Spleen (tissue), 13 donors: ENCODE measurements around the gene PROK1. TPM values are rescaled to one million over a fixed set of nuclear protein-coding genes. Genes with fewer than 3 reads are reported as not detected.
"Not testable (repeated sequence)": the region's sequence is repeated elsewhere in the genome, so short reads cannot be mapped to it uniquely, and the experiment has no call there.

Experiments used
- DNase-seq: peaks from one replicate; pipeline ENCODE4 v3.0.0-alpha.2; 2020
- H3K27ac ChIP-seq, 8 donors: fragments of 200-600 bp; sonication (generic) in 7 of 8; 1 replicate in 4 of 8; 2 replicates in 4 of 8; pipeline versions ENCODE4 v1.5.0 to v1.8.0; 2016 to 2021; ENCODE audit warnings: inconsistent platforms in 4 of 8, mild to moderate bottlenecking in 4 of 8, moderate library complexity in 1 of 8
- H3K27me3 ChIP-seq, 7 donors: fragments of 200-600 bp; sonication (generic) in 6 of 7; replicated peaks in 1 of 7; 1 replicate in 4 of 7; 2 replicates in 3 of 7; pipeline versions ENCODE4 v1.5.0 to v1.8.0; 2016 to 2021; ENCODE audit warnings: inconsistent platforms in 3 of 7, mild to moderate bottlenecking in 1 of 7
- H3K36me3 ChIP-seq, 6 donors: fragments of 200-600 bp; sonication (generic) in 5 of 6; 1 replicate in 4 of 6; 2 replicates in 2 of 6; pipeline versions ENCODE4 v1.5.0 to v1.8.0; 2016 to 2021; ENCODE audit warnings: inconsistent platforms in 2 of 6
- H3K4me1 ChIP-seq, 6 donors: fragments of 200-600 bp; sonication (generic) in 5 of 6; 1 replicate in 3 of 6; 2 replicates in 3 of 6; pipeline versions ENCODE4 v1.5.0 to v1.8.0; 2016 to 2021; ENCODE audit warnings: inconsistent platforms in 3 of 6
- H3K4me3 ChIP-seq, 8 donors: fragments of 200-600 bp; sonication (generic) in 7 of 8; 1 replicate in 4 of 8; 2 replicates in 4 of 8; pipeline versions ENCODE4 v1.5.0 to v1.8.0; 2016 to 2021; ENCODE audit warnings: inconsistent platforms in 4 of 8, mild to moderate bottlenecking in 4 of 8, moderate library complexity in 2 of 8
- H3K9me3 ChIP-seq, 8 donors: fragments of 200-600 bp; sonication (generic) in 7 of 8; 1 replicate in 4 of 8; 2 replicates in 4 of 8; pipeline versions ENCODE4 v1.5.0 to v1.8.0; 2016 to 2021; ENCODE audit warnings: inconsistent platforms in 4 of 8
- CTCF ChIP-seq, 11 experiments: fragments of 200-600 bp in 7 of 11; fragments of 450-650 bp in 4 of 11; sonication (generic) in 4 of 11; IDR thresholded peaks in 8 of 11; conservative IDR thresholded peaks in 3 of 11; 1 replicate in 7 of 11; 2 replicates in 4 of 11; pipeline versions ENCODE4 v1.4.0 to v1.8.0; 2016 to 2021; ENCODE audit warnings: antibody characterized with exemption in 11 of 11, inconsistent platforms in 4 of 11, mild to moderate bottlenecking in 1 of 11
- POLR2A ChIP-seq, 3 donors: fragments of 450-650 bp; IDR thresholded peaks; one replicate each; pipeline ENCODE4 v1.5.1; 2017; ENCODE audit warnings: antibody characterized with exemption in 3 of 3, mild to moderate bottlenecking in 1 of 3
- POLR2AphosphoS5 ChIP-seq, 3 donors: sonication (generic); formaldehyde crosslinking; IDR thresholded peaks; one replicate each; pipeline ENCODE4 v1.5.1; 2017; ENCODE audit warnings: antibody characterized with exemption in 3 of 3
- WGBS, 5 donors: extraction: QIAGEN DNeasy Blood & Tissue Kit in 3 of 5; methylation state at CpG; one replicate each; pipeline versions ENCODE4 v1.1.5 to v1.1.7; 2013 to 2018; 5-methylcytosine and 5-hydroxymethylcytosine counted together
- intact Hi-C: fragments of 100-400 bp; cut with DNase I; formaldehyde crosslinking; loops from one replicate; pipeline ENCODE4 v1.15.0; 2023; ENCODE audit warnings: low total_unique reads
- long read RNA-seq, 2 donors: transcript quantifications; one replicate each; lab custom pipeline, GENCODE V29; 2026
- polyA plus RNA-seq, 3 donors: library from polyadenylated mRNA; stranded (reverse); fragments of 200-250 nt; gene quantifications; one replicate each; pipeline ENCODE4 v1.2.1, GENCODE V29; 2013
- total RNA-seq, 7 donors: library from RNA; depleted of rRNA in 3 of 7; stranded (reverse); fragments of >200 nt in 3 of 7; fragmentation: NEBNext Ultra II Directional in 4 of 7; extraction: Animal tissue kit (Norgen Biotek cat#: 25700) in 4 of 7; gene quantifications; one replicate each; pipeline versions ENCODE4 v1.1.0 to v1.2.1, GENCODE V29; 2016 to 2021
- donor health status: healthy with polysubstance abuse.
- donor health status: DM: no; HTN: no; CAD: no; lungs with moderate emphysema.
- donor health status: DM: no; HTN: no; CAD: no.
- donor health status: Bipolar disorder and iron deficiency.
- donor health status: healthy.
- donor health status: DM: no; HTN: no; CAD: no.
- donor health status: DM: yes; HTN: yes; CAD: no.

Gene PROK1, protein sequence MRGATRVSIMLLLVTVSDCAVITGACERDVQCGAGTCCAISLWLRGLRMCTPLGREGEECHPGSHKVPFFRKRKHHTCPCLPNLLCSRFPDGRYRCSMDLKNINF
- total RNA-seq: 1 to 10 TPM in 1 of 7 donors, under 1 TPM in 4, not detected in 2; 0.20 to 1.1 (median 0.51) TPM
- 1 to 10 TPM in 1 of 3 donors, under 1 TPM in 1, not detected in 1; 0.07 to 2.5 TPM for polyA plus RNA-seq
- long read RNA-seq, donor 1: 0 reads
- long read RNA-seq, donor 2: 0 reads

DNA sequence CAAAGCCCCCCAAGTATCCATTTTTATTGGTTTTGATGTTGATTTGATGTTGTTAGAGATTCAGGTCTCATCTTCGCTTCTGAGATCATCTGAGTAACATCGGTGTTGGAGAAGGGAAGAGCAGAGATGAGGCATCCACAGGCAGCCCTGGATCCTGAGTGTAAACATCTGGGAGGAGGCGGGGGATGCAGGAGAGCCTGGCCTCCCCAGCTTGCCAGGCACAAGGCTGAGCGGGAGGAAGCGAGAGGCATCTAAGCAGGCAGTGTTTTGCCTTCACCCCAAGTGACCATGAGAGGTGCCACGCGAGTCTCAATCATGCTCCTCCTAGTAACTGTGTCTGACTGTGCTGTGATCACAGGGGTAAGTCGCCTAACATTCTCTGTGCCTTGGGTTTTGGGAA is at the start of gene PROK1:
PROK1 (plus strand) TSS at position 221 of the 400 bp plus-strand sequence; CDS start at position 289, 68 bp downstream.
- Histone ChIP-seq H3K27me3 (no peaks in the 10 kb centered on the region), H3K9me3 (no peaks in the 10 kb centered on the region), H3K4me1 (no peaks in the 10 kb centered on the region), H3K36me3 (no peaks in the 10 kb centered on the region), H3K4me3 (no peak within 1 kb of the TSS), H3K27ac (no peak within 1 kb of the TSS)
- WGBS, 5 donors: 77 to 90% (median 84%) methylated on average over 8 of the region's 8 CpGs
- TF ChIP-seq POLR2A (IDR thresholded peaks at IDR 0.05) (no peak), CTCF (IDR thresholded peaks at IDR 0.05 in 8 of 11, conservative IDR thresholded peaks at IDR 0.05 in 3 of 11) (no peak)
- intact Hi-C loops: no loop called here
- DNase-seq: peak; percentile 31

DNA sequence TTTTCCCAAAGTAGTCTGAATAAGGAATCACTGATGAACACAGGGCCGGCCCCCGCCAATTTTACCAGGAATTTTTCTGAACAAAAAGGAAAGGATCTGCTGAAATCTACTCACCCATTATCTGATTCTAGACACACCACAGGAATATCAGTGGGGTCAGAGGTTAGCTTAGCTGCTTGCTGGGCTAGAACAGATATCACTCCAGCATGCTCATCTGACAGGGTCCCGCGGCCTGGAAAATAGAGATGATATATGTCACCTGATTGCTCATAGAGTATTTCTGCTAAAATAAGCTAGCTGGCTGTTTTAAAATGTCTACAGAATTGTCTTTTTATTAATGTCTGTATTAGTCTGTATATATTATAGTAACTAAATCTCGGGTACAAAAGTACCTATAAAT is 47.1 kb upstream of the PROK1 start:
- Histone ChIP-seq H3K36me3 (peaks cover 5 to 74% (median 67%) of the 10 kb centered on the region in 6 donors), H3K9me3 (no peaks in the 10 kb centered on the region), H3K27me3 (no peaks in the 10 kb centered on the region), H3K4me1 (peaks cover 18 to 39% (median 29%) of the 10 kb centered on the region in 6 donors), H3K27ac (no peak overlapping the region), H3K4me3 (no peak overlapping the region)
- 93 to 97% (median 94%) methylated on average over 5 of the region's 5 CpGs for WGBS, 5 donors
- intact Hi-C loops: no loop called here
- no peak for DNase-seq
- no peak for TF ChIP-seq POLR2A (IDR thresholded peaks at IDR 0.05)
- no peak for TF ChIP-seq POLR2AphosphoS5 (IDR thresholded peaks at IDR 0.05)
- no peak for TF ChIP-seq CTCF (IDR thresholded peaks at IDR 0.05 in 8 of 11, conservative IDR thresholded peaks at IDR 0.05 in 3 of 11)

GRCh38 chr1:110404401-110404800 is 46.5 kb upstream of the PROK1 start:
- no peak overlapping the region for H3K27ac ChIP-seq
- WGBS, 5 donors: 90 to 97% (median 93%) methylated on average over 4 of the region's 4 CpGs
- peaks cover 18 to 44% (median 30%) of the 10 kb centered on the region in 6 donors for H3K4me1 ChIP-seq
- no peaks in the 10 kb centered on the region for H3K9me3 ChIP-seq
- intact Hi-C loops: no loop called here
- TF ChIP-seq CTCF (IDR thresholded peaks at IDR 0.05 in 8 of 11, conservative IDR thresholded peaks at IDR 0.05 in 3 of 11): no peak
- no peak for TF ChIP-seq POLR2AphosphoS5 (IDR thresholded peaks at IDR 0.05)
- no peak for TF ChIP-seq POLR2A (IDR thresholded peaks at IDR 0.05)
- no peaks in the 10 kb centered on the region for H3K27me3 ChIP-seq
- H3K36me3 ChIP-seq: peaks cover 5 to 68% (median 63%) of the 10 kb centered on the region in 6 donors
- DNase-seq: no peak
- no peak overlapping the region for H3K4me3 ChIP-seq

DNA sequence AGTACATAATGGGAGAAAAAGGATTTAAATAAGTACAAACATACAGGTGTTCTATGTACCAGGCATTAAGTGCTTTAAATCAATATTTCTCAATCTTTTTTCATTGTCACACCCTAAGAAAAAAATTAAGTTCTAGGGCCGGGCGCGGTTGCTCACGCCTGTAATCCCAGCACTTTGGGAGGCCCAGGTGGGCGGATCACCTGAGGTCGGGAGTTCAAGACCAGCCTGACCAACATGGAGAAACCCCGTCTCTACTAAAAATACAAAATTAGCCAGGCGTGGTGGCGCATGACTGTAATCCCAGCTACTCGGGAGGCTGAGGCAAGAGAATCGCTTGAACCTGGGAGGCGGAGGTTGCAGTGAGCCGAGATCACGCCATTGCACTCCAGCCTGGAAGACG is 44.5 kb upstream of the PROK1 start:
- not testable (repeated sequence) for H3K27me3 ChIP-seq, H3K9me3 ChIP-seq, DNase-seq
- WGBS, 5 donors: 71 to 84% (median 73%) methylated on average over 15 of the region's 15 CpGs
- H3K27ac ChIP-seq: peak overlapping the region in 7 of 8 donors; percentile 93 to 98 (median 96)
- intact Hi-C loops: loop anchor here (5.0 kb wide), 1 partner anchor 69 kb away; the partner anchor contains the start of gene RBM15
- peaks cover 5 to 48% (median 44%) of the 10 kb centered on the region in 6 donors for H3K36me3 ChIP-seq
- H3K4me3 ChIP-seq: peak overlapping the region; percentile 61 to 93 (median 82)
- H3K4me1 ChIP-seq: peaks cover 18 to 48% (median 30%) of the 10 kb centered on the region in 6 donors
